Measurements from ENCODE around the gene PAQR5. TPM values are rescaled to one million over a fixed set of nuclear protein-coding genes. Genes with fewer than 3 reads are reported as not detected.

Gene PAQR5
- total RNA-seq, 2 experiments from 2014 or later = not detected

- Histone ChIP-seq H3K36me3 (ENCODE audit: insufficient read depth, low read length) (no peaks in the 10 kb centered on the region), H3K27ac (ENCODE audit: low read depth in 1 of 2, low read length in 2 of 2) (no peak overlapping the region), H3K27me3 (ENCODE audit: control insufficient read depth in 1 of 2, insufficient read depth in 2 of 2, low read length in 2 of 2) (no peaks in the 10 kb centered on the region), H3K9me3 (ENCODE audit: control insufficient read depth in 1 of 2, insufficient read depth in 1 of 2, low read length in 2 of 2) (no peaks in the 10 kb centered on the region), H3K4me3 (ENCODE audit: low read length) (no peak overlapping the region), H3K4me1 (ENCODE audit: insufficient read depth, low read length) (no peaks in the 10 kb centered on the region)
- no peaks in the 10 kb centered on the region for H3K36me3 Mint-ChIP-seq (ENCODE audit: low read depth)
- no peaks in the 10 kb centered on the region for H3K4me1 Mint-ChIP-seq (ENCODE audit: low read depth)
- ChIA-PET POLR2A (no interaction called here), CTCF (no interaction called here)
- ATAC-seq (ENCODE audit: poor library complexity) (no peak), DNase-seq (no peak)
- TF ChIP-seq CTCF (IDR thresholded peaks at IDR 0.05) = no peak
- intact Hi-C loops (cut with DNase I, micrococcal nuclease) = no loop called here
- no peaks in the 10 kb centered on the region for H3K9me3 Mint-ChIP-seq
- H3K27ac Mint-ChIP-seq = no peak overlapping the region
- H3K27me3 Mint-ChIP-seq = peaks cover 9% of the 10 kb centered on the region
- H3K4me3 Mint-ChIP-seq = no peak overlapping the region
Observed at GRCh38 chr15:69422336-69422895, 123.7 kb downstream of the PAQR5 start.

- no peak overlapping the region for H3K4me3 Mint-ChIP-seq
- Histone ChIP-seq H3K27ac (ENCODE audit: low read depth in 1 of 2, low read length in 2 of 2) (no peak overlapping the region), H3K27me3 (ENCODE audit: control insufficient read depth in 1 of 2, insufficient read depth in 2 of 2, low read length in 2 of 2) (no peaks in the 10 kb centered on the region), H3K36me3 (ENCODE audit: insufficient read depth, low read length) (no peaks in the 10 kb centered on the region), H3K9me3 (ENCODE audit: control insufficient read depth in 1 of 2, insufficient read depth in 1 of 2, low read length in 2 of 2) (no peaks in the 10 kb centered on the region), H3K4me1 (ENCODE audit: insufficient read depth, low read length) (no peaks in the 10 kb centered on the region), H3K4me3 (ENCODE audit: low read length) (no peak overlapping the region)
- H3K27ac Mint-ChIP-seq = no peak overlapping the region
- peaks cover 4% of the 10 kb centered on the region for H3K27me3 Mint-ChIP-seq
- no peaks in the 10 kb centered on the region for H3K9me3 Mint-ChIP-seq
- intact Hi-C loops (cut with DNase I, micrococcal nuclease) = no loop called here
- ATAC-seq (ENCODE audit: poor library complexity) = no peak
- H3K36me3 Mint-ChIP-seq (ENCODE audit: low read depth) = no peaks in the 10 kb centered on the region
- POLR2A ChIA-PET = no interaction called here
- DNase-seq = no peak
- H3K4me1 Mint-ChIP-seq (ENCODE audit: low read depth) = no peaks in the 10 kb centered on the region
- TF ChIP-seq CTCF (IDR thresholded peaks at IDR 0.05) = no peak
- CTCF ChIA-PET = interaction anchor here (0.6 to 1.1 kb wide), 2 partner anchors 15 to 29 kb away, joined by 3 read pairs; no protein-coding TSS in a partner anchor
Observed at GRCh38 chr15:69424001-69424400, 125.3 kb downstream of the PAQR5 start.

GRCh38 chr15:69424748-69425413 is 126.2 kb downstream of the PAQR5 start:
- H3K27ac Mint-ChIP-seq = no peak overlapping the region
- no peak for TF ChIP-seq CTCF (IDR thresholded peaks at IDR 0.05)
- no peaks in the 10 kb centered on the region for H3K9me3 Mint-ChIP-seq
- H3K27me3 ChIP-seq (ENCODE audit: control insufficient read depth in 1 of 2, insufficient read depth in 2 of 2, low read length in 2 of 2) = no peaks in the 10 kb centered on the region
- H3K27me3 Mint-ChIP-seq = no peaks in the 10 kb centered on the region
- H3K36me3 Mint-ChIP-seq (ENCODE audit: low read depth) = no peaks in the 10 kb centered on the region
- H3K27ac ChIP-seq (ENCODE audit: low read depth in 1 of 2, low read length in 2 of 2) = no peak overlapping the region
- H3K4me3 ChIP-seq (ENCODE audit: low read length) = no peak overlapping the region
- intact Hi-C loops (cut with DNase I, micrococcal nuclease) = no loop called here
- CTCF ChIA-PET = interaction anchor here (1.1 to 1.4 kb wide), 2 partner anchors 30 to 38 kb away, joined by 3 to 5 read pairs; no protein-coding TSS in a partner anchor
- H3K4me1 ChIP-seq (ENCODE audit: insufficient read depth, low read length) = no peaks in the 10 kb centered on the region
- H3K36me3 ChIP-seq (ENCODE audit: insufficient read depth, low read length) = no peaks in the 10 kb centered on the region
- H3K4me3 Mint-ChIP-seq = no peak overlapping the region
- POLR2A ChIA-PET = no interaction called here
- ATAC-seq (ENCODE audit: poor library complexity) (no peak), DNase-seq (no peak)
- H3K9me3 ChIP-seq (ENCODE audit: control insufficient read depth in 1 of 2, insufficient read depth in 1 of 2, low read length in 2 of 2) = no peaks in the 10 kb centered on the region
- H3K4me1 Mint-ChIP-seq (ENCODE audit: low read depth) = no peaks in the 10 kb centered on the region

Measured in CD4-positive, alpha-beta T cell (primary cell).